ENCODE measurements around the gene PSMC3IP.

The PSMC3IP gene

GRCh38 chr17:42554250-42555121 lies 23.0 kb downstream of the PSMC3IP start (continued):
- TF ChIP-seq ZNF148 (tag by site-specific recombination; IDR thresholded peaks at IDR 0.05; ENCODE audit: borderline replicate concordance) (no peak), ZBTB7A (tag by site-specific recombination; IDR thresholded peaks at IDR 0.05; ENCODE audit: low read depth) (peak; percentile 37; the same call in 1 of the 2 replicates), ZNF585B (tag by site-specific recombination; IDR thresholded peaks at IDR 0.05) (0 out of 2 replicates have a peak, but pooled peaks have one; percentile 5), KLF10 (tag by site-specific recombination; IDR thresholded peaks at IDR 0.05) (peak; percentile 76; the same call in 1 of the 2 replicates), ZNF843 (tag by site-specific recombination; IDR thresholded peaks at IDR 0.05) (peak; percentile 53; the same call in 1 of the 2 replicates), OVOL3 (tag by site-specific recombination; IDR thresholded peaks at IDR 0.05) (no peak), ZSCAN16 (tag by site-specific recombination; IDR thresholded peaks at IDR 0.05) (no peak), ZNF747 (tag by site-specific recombination; IDR thresholded peaks at IDR 0.05) (no peak), ZNF514 (tag by site-specific recombination; IDR thresholded peaks at IDR 0.05) (no peak), ATF2 (tag by site-specific recombination; IDR thresholded peaks at IDR 0.05; ENCODE audit: low read depth) (peak; percentile 93), ZNF248 (tag by site-specific recombination; IDR thresholded peaks at IDR 0.05) (no peak), ZNF645 (tag by site-specific recombination; IDR thresholded peaks at IDR 0.05) (no peak), GFI1B (tag by site-specific recombination; IDR thresholded peaks at IDR 0.05) (no peak), SP7 (tag by site-specific recombination; IDR thresholded peaks at IDR 0.05) (peak; percentile 68), ZNF184 (tag by site-specific recombination; IDR thresholded peaks at IDR 0.05) (no peak), KLF7 (tag by site-specific recombination; IDR thresholded peaks at IDR 0.05; ENCODE audit: borderline replicate concordance) (0 out of 2 replicates have a peak, but pooled peaks have one; percentile 37), ZNF23 (tag by site-specific recombination; IDR thresholded peaks at IDR 0.05; ENCODE audit: borderline replicate concordance) (no peak), ZNF350 (tag by site-specific recombination; IDR thresholded peaks at IDR 0.05) (no peak), OSR2 (tag by site-specific recombination; IDR thresholded peaks at IDR 0.05) (peak; percentile 10), EGR2 (tag by site-specific recombination; IDR thresholded peaks at IDR 0.05; ENCODE audit: low read depth) (peak; percentile 95), ZNF473 (tag by site-specific recombination; IDR thresholded peaks at IDR 0.05) (no peak), PRDM4 (tag by site-specific recombination; IDR thresholded peaks at IDR 0.05) (no peak), ZNF501 (tag by site-specific recombination; IDR thresholded peaks at IDR 0.05) (peak; percentile 81), ZNF626 (tag by site-specific recombination; IDR thresholded peaks at IDR 0.05) (no peak), ZNF610 (tag by site-specific recombination; IDR thresholded peaks at IDR 0.05; ENCODE audit: borderline replicate concordance) (0 out of 2 replicates have a peak, but pooled peaks have one; percentile 50), ZNF366 (tag by site-specific recombination; conservative IDR thresholded peaks at IDR 0.05) (no peak), TCF7L2 (IDR thresholded peaks at IDR 0.05; ENCODE audit: borderline replicate concordance, low read depth, low read length) (no peak), SCRT1 (tag by site-specific recombination; IDR thresholded peaks at IDR 0.05; ENCODE audit: borderline replicate concordance) (no peak), TRIM28 (IDR thresholded peaks at IDR 0.05; ENCODE audit: borderline replicate concordance, low read length) (no peak), BCL11A (tag by site-specific recombination; IDR thresholded peaks at IDR 0.05; ENCODE audit: low read depth) (peak; percentile 69), ZNF692 (tag by site-specific recombination; IDR thresholded peaks at IDR 0.05) (0 out of 2 replicates have a peak, but pooled peaks have one; percentile 38)
